Measurements from ENCODE around the gene PLEKHA1.

PLEKHA1 gene

GRCh38 chr10:122374237-122374858 lies at the start of gene PLEKHA1:
TSS of gene PLEKHA1 (plus strand) at chr10:122374708. CDS start at chr10:122393201, 18,493 bp downstream.
- no peak for FAIRE-seq

- no peak for FAIRE-seq
Measured at GRCh38 chr10:122325235-122325634, 49.3 kb upstream of the PLEKHA1 start.

DNA sequence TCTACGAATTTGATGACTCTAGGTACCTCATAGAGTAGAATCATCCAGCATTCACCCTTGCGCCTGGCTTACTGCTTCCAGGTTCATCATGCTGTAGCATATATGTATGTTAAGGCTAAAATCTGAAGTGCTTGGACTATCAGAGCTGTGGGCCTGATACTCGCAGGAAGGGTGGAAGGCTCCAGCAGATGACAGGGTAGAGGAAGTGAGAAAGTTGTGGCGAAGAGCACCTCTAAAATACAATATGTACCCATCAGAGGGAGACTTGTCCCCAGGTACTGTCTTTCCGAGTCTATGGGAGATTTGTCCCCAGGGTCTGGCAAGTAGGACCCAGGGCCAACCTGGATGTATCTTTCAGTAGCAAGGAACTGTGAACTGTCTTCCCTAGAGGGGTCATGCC lies 48.1 kb upstream of the PLEKHA1 start:
- FAIRE-seq: no peak

DNA sequence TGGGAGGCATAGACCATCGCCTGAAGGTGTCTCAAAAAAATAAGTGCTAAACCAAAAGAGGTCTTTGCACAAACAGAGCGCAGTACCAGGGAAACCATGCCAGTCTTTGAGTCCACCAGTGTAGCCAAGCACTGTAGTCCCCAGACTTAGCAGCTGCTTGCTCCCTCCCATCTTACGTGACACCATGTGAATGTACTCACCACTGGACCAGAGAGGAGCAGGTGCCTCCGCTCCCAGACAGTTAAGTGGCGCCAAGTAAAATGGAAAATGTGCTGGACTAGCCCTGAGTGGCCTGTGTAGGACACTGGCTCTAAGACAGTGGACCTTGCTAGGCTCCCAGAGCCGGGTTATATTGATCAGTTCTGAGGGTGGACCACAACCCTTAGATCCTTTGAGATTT lies 47.7 kb upstream of the PLEKHA1 start:
- FAIRE-seq: no peak

GRCh38 chr10:122327237-122328206 lies 47.0 kb upstream of the PLEKHA1 start:
- FAIRE-seq: no peak

GRCh38 chr10:122328676-122329075 lies 45.8 kb upstream of the PLEKHA1 start:
- FAIRE-seq: no peak

DNA sequence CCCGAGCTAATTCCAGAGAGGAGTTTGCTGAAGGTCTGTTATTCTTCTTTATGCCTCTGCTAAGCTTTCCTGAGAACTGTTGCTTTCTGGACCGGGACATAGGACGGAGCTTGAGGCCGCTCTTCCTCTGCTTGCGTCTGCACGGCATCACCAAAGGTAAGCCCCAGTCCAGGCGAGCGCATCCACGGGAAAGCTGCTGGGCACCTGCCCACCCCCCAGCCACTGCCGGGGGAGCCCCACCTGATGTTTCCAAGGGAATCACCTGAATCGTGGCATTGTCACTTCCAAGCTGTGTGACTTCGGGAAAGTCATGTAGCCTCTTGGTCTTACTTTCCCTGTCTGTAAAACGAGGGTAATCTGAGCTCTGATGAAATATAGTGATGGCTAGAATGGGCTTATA lies 45.1 kb upstream of the PLEKHA1 start:
- FAIRE-seq: no peak

DNA sequence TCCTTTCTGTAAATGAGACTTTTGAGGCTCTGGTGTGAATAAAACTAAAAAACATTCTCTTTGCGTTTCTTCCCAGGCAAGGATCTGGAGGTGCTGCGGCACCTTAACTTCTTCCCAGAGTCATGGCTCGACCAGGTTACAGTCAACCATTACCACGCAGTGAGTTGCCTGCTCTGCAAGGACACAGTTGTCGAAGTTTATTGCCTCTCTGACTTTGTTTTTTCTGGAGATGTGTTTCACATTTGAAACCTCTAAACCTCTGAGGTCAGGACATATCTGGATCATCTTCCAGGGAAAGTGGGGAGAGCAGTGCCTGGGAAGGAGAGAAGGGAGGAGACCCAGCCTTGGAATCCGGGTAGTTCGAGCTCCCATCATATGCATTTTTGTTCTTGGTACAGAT lies 43.4 kb upstream of the PLEKHA1 start:
- FAIRE-seq: no peak

DNA sequence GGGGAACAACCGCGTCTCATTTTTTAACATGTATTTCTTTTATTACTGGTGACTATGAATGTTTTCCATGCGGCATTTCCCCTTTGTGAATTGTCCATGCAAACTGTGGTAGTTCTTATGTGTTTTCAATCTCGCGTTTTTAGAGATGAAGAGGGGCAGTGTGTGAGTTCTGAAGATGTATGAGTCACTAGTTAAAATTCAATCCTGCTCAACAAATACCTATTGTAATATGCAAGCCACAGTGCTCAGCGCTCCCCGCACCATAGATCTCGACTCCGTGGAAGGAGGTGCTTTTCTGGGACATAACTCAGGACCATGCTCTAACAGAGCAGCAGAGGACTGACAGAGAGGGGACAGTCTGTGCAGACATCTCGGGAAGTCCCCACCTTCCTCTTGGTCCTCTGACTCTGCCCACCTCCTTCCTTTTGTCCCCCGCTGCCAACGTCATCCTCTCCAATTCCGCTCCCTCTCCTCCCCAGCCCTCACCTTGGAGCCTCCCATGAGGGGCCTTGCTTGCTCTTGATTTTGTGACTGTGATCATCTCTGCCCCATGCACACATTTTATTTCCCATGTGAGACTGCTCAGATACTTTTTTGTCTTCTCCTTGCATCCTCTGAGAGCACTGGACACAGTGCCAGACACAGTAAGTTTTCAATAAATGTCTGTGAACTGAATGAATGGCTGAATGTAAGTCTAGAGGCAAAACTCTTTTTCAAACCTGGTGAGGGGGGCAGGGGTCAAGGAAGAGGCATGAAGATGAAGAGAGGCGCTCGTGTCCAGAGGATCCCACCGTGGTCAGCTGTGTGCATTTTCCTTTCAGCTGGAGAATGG lies 42.7 kb upstream of the PLEKHA1 start:
- no peak for FAIRE-seq

DNA sequence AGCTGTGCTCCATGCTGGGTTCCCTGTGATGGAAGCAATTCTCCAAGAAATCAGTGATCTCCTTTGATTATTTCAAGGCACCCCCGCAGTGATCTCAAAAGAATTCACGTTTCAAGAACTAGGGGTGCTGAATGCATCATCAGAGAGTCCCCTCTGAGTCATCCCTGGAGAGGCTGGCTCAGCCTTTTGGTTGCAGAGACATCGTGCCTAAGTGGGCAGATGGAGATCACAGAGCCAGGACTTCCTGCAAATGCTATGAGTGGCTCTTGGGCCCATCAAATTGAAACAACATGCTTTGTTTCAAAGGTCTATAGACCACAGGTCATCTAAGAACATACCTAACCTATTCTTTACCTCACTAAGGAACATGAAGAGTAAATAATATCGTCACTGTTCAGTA lies 41.5 kb upstream of the PLEKHA1 start:
- no peak for FAIRE-seq

- no peak for FAIRE-seq
Measured at GRCh38 chr10:122336332-122336731, 38.2 kb upstream of the PLEKHA1 start.

DNA sequence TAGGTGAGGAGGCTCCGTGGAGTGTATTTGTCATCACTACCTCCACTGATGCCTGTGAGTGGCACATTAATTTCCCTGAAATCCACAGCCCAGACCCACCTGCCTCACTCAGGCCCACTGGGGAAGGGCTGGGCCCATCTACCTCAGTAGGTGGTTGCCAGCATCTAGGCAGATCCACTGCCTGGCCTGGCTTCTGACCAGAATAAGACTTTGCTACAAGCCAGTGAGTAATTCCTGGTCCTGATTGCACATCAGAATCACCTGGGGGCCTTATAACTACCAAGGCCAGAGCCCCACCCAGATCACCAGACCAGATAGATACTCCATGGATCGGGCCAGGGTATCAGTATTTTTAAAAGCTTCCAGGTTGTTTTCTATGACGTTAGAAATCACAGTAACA lies 37.5 kb upstream of the PLEKHA1 start:
- FAIRE-seq: no peak

GRCh38 chr10:122338609-122339441 lies 35.7 kb upstream of the PLEKHA1 start:
- FAIRE-seq: no peak

DNA sequence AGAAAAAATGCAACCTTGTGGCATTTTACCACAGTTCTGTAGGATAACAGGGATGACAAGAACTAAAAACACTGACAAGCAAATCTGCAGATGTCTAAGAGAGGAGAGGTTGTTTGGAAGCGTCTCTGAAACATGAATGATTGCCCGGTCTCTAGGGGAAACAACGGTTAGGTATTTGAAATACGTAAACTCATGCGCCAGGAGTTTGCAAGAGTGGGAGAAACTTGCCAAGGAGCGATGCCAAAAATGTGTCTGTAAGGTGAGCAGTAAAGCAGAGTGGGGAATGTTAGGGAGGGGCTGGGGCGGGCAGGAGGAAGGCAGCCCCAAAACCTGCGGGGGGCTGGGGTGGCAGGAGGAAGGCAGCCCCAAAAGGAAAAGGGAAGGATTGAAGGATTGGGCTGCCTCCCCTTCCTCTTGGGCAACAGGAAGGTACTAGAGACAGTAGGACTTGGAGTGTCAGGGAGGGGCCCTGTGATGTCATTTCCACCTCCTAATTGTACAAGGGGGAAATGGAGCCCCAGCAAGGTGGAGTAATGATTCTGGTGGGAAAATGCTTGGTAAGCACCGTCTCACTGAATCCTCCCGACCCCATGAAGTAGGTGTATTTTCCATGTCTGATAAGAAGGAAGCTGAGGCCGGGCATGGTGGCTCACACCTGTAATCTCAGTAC lies 33.2 kb upstream of the PLEKHA1 start:
- no peak for FAIRE-seq

GRCh38 chr10:122342293-122343134 lies 32.0 kb upstream of the PLEKHA1 start:
- no peak for FAIRE-seq

- no peak for FAIRE-seq
Measured at GRCh38 chr10:122343135-122343800, 31.2 kb upstream of the PLEKHA1 start.

DNA sequence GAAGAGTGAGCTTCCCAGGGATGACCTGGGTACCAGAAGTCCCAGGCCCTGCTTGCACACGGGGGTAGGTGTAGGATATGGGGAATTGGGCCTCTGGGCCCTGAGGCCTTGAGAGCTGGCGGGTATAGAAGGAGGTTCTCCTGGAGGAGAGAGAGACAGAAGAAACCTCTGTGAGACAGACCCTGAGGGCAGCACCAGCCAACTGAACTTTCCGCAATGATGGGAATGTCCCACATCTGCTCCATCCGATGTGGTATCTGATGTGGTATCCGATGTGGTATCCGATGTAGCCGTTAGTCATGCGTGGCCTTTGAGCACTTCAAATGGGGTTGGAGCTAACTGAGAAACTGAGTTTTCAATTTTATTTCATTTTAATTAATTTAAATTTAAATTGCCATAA lies 30.6 kb upstream of the PLEKHA1 start:
- no peak for FAIRE-seq

- FAIRE-seq: no peak
Measured at GRCh38 chr10:122344741-122345258, 29.7 kb upstream of the PLEKHA1 start.

- FAIRE-seq: no peak
Measured at GRCh38 chr10:122346326-122346950, 28.1 kb upstream of the PLEKHA1 start.
